Colon (tissue), 2 donors: ENCODE measurements around the gene CABLES1.
"Not testable (repeated sequence)": the region's sequence is repeated elsewhere in the genome, so short reads cannot be mapped to it uniquely, and the experiment has no call there.

ENCODE experiments used
- FAIRE-seq: peaks from 2 replicates; lab custom pipeline; 2012; peaks lifted over from hg19 to GRCh38; lab: Jason Lieb, UNC
- donor health status: control.
- donor health status: control.

Gene CABLES1

DNA sequence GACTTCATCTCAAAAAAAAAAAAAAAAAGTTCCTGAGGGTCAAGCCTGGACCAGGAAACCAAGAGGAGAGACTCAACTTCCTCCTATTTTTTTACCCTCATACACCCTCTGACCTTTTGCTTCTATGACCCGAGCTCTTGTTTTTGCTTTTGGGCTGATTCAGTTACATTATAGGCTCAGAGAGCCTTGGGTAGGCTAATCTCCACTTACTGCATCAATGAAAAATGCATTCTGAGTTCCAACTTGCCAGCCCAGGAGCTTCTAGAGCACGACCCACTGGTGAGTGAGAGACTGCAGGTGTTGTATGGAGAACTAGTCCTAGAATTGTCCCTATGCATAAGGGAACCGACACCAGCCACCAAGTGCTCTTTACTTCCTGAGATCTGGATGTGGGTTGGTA, 91.1 kb downstream of the CABLES1 start:
- FAIRE-seq = no peak

DNA sequence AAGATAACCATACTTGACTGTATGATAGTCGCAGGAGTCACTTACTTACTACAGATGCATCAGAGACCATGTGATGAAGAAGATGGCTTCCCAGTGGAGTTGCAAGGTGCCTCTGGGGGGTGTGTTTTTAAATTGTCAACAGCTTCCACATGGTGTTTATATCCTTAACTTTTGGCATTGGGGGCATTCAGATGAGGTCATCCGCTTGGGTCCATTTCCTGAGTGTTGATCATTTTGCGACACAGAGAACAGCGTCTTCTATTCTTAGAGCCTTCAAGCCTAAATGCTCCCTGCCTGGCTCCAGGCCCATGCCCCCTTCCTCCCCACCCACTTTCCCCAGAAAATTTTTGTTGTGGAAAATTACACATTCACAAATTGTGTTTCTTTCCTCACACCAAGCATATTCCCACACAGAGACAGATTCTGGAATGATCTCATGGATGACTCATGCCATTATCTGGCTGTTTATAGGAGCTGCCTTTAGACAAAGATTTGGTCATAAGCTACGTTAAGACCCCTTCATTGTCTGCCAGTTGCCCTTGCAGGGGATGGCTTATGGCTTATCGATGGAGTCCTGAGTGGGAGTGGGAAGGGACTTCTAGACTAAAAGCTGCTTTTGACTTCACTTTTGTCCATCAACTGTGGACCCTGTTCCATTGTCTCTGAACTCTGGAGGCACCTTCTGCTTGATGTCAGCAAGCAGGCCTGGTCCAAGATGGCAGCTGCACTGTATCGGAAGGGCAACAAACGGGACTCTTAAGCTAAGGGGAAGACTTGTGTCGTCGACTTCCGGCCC, 91.8 kb downstream of the CABLES1 start:
- FAIRE-seq = no peak

DNA sequence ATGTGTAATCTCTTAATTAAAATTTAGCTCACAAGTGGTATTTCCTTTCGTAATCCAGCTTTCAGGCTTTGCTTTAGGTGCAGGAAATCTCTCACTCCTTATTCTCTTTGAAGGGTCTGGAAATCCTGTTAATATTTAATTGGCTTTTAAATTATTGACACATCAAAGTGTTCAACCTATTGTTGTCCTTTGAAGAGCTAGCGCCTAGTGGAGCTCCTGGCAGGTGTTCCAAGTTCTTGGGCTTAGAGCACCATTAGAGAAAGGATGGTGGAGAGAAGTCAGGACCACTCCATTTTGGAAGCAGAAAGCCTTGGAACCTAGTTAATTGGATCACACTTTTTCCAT, 92.4 kb downstream of the CABLES1 start:
- FAIRE-seq = no peak

DNA sequence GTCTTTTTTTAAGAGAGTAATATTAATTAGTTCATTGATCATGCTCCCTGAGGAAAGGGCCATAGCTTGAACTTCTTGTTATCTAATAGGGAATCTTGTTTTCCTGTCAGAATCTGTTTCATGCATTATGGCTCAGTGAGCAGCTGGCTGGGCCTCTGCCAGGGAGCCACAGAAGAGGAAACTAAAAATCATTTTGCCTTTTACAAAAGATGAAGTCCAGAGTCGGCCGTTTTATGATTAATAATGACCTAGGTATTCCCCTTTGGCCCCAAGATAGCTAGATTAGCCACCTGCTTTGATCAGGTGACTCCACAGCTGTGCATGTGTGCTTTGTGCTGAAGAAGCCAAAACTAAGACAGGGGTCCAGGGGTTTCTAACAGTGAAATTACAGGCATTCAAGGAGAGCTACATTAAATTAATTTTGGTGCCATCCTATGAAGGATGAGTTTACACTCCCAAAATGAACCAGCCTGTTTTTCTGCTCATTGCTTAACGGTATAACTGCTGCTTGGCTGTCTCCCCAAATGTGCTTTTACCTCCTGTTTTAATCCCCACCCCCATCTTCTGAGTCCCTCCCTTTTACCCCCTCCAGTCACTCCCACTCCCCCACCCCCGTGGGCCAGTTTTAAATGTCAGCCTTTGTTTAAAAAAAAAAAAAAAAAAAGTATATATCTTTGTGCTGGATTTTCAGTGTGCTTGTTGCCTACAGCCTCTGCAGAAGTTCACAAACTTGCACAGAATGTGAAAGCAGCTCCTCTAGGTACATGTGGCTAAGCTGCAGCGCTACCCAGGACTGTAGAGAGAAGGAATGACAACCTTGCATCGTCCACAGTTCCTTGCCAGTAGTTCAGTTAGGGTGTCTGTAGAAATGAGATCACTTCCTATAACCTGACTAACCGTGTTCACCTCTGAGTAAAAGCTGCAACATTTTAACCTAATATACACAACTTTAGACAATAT, 93.1 kb downstream of the CABLES1 start:
- FAIRE-seq = no peak

DNA sequence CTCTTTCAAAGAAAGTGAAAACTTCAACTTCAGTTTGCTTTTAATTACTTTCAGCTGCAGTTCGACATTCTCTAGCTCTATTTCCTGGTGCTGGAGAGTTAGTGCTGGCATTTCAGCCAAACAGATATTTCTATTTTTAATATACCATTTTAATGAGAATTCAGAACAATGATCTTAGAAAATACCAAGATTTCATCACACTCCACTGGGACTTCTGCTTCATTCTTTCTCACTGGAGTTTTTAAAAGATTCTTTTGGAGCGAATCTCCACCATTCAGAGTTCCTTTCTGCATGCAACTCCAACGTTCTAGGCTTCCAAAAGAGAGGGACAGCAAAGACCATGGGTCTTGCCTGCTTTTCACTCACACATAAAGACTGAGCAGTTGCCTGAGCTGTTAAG, 94.2 kb downstream of the CABLES1 start:
- FAIRE-seq = no peak

DNA sequence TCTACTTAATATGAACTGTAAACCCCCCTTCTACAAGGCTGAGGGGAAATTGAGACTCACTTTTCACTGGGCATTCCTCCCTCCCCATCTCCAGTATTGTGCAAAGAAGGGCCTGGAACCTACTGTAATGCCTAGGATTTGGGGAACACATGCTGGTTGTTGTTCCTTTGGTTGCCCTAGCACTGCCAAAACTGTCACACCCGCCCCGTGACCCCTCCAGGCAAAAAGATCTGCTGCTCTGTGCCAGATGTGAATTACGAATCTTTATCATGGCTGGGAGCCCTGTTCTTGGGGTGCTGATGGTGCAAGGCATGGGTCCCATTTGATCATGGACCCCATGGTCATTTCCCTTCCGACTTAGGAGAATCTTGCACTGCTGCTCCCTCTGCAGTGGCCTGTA, 95.4 kb downstream of the CABLES1 start:
- no peak for FAIRE-seq

DNA sequence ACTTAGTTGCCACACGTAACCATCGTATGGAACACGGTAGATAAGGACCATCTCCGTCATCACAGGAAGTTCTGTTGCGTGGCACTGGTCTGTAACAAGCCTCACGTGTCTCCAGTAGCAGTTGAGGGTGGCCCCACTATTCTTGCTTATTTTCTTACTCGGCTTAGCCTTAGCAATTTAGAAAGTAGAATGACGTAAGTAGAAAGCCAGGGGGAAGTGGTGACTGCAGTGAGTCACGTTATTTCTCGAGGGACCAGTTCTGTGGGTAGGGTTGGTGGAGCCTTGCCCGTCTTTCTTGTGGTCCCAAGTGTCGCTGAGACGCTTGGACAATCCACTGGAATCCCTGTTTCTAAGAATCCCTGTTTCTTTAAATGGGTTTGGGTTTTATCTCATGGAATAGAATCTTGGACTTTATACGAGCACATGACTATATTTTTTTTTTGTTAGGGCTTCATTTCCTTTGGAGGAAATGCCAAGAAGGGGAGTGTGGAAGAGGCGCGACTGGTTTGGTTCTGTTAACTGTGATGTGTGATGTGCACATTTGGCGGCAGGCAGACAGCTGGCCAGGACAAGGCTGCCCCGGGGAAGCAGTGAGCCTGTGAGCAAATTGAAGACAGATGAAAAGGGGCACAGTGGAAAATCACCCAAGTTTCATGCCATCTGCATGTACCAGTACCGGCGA, 96.2 kb downstream of the CABLES1 start:
- no peak for FAIRE-seq

DNA sequence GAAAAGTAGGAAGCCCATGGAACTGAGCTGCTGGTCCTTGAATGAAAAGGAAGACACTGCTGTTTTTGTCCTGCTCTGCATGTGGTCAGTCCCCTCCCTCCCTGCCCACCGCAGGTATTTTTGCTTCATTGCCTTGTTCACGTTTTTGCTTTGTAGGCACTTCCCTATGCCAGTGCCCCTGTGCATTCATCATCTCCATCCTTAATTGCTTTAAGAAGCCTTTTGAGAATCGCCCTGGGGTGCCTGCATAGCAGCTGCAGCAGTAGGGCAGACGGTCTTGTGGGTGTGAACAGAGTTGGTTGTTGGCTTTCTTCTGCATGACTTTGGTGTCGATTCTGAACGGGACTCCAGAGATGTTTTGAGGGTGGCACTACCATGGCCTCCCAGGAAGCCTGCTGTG, 97.0 kb downstream of the CABLES1 start:
- no peak for FAIRE-seq

DNA sequence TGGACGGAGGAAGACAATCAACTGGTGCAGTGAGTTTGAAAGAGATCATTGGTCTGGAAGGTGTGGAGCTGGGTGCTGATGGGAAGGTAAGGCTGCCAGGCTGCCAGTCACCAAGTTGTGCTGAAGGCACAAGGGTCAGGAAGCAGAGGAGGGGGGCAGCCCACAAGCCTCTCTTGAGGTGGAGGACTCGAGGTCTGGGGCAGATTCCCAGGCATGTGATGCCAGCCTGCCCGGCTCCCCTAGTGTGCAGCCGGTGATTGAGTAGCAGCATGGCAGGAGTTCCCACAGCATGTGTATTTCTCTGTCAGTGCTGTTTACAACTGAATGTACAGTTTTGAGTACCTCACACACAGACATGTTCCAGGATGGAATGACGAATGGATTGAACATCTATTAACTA, 99.3 kb downstream of the CABLES1 start:
- FAIRE-seq = no peak

DNA sequence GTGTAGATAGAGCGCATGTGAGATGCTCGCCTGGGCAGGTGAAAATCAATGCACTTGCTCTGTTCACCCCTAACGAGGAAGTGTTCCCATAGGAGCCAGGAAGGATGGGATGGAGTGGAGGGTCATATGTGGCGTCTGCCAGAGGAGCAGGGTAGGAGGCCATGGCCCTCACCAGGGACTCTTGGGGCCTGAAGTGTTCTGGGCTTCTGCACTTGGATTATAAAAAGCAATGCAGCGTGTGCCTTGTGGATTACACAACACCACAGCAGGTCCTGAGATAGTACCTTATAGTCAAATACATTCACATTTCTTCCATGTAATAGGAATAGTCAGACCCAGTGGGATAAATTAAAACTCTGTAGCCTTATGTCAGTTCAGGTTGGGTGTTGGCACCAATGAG, 100.1 kb downstream of the CABLES1 start:
- no peak for FAIRE-seq

DNA sequence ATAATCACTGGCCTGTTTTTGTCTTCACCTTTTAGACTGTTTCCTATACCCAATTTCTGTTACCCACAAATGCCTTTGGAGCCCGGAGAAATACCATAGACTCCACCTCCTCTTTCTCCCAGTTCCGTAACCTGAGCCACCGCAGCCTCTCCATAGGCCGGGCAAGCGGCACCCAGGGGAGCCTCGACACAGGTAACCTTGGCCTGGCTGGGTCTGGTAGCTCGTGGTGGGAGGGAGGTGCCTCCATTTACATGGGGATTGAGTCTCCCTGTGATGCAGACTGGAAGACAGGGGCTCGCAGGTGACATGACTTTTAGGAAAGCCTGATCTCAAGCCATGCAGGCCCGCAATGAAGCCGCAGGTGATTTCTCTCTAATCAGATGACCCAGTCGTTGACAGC, 100.6 kb downstream of the CABLES1 start:
- FAIRE-seq = no peak

DNA sequence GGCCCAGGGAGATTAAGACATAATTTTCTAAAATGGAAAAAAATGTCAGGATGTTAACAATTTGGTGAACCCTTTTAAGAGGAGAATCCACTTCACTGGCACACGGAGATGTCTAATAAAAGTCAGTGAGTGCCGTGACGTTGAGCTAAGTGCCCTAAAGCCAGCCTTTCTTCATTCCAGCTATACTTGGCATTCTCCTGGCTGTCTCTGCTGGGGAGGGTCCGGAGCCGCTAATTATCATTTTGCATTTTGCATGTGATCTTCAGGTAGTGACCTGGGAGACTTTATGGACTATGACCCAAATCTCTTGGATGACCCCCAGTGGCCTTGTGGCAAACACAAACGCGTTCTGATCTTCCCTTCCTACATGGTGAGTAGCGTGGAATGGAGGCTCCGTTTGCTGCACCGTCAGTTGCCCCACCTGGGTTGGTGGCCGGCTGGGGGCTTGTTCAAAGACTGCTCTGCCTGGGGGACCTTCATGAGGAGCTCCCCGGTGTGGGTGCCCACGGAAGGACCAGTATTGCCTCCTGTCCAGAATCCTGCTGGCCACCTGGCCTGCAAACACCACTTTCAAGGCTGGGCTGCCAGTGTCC, 101.7 kb downstream of the CABLES1 start:
- FAIRE-seq = no peak

DNA sequence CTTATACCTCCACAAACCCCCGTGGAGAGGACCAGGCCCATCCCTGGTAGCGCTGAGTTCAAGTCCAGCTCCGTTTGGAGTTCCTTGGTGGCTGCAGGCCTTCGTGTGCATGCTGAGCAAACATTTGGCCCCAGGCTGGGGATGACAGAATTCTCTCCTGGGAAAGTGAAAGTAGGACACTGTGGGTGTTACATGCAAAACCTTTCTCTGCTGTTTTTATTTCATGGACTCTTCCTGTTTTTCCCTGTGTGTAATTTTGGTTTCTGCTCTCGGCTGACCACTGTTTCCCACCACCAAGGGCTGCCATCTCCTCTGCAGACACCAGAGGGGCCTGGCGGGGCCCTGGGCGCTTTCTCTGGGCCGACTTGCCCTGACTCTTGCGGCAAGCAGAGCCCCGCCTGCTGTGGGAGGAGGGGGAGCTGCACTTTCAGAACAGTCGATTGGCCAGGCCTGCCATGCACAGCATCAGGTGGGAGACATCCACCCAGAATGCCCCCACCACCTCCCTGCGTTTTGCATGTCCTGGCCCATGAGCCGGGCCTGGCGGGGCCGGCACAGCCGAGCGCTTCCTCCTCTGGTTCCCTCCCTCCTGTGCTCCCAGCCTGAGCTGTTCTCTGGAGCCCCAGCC, 102.4 kb downstream of the CABLES1 start:
- no peak for FAIRE-seq

DNA sequence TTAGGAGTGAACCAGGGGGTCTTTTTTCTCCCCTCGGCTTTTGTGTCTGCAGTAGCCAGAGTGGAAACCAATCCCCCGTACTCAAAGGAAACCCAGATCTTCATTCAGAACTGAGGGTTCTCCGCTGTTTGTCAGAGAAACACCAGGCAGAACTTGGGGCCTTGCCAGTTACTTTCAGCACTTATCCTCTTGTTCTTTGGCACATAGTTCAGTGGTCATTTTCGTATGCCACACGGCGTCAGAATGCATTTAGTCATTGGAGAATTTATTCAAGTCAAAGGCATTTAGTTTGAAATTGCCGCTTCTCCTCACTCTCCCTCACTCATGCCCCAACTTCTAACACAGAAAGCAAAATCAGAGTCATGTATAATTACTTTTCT, 102.9 kb downstream of the CABLES1 start:
- FAIRE-seq = no peak

DNA sequence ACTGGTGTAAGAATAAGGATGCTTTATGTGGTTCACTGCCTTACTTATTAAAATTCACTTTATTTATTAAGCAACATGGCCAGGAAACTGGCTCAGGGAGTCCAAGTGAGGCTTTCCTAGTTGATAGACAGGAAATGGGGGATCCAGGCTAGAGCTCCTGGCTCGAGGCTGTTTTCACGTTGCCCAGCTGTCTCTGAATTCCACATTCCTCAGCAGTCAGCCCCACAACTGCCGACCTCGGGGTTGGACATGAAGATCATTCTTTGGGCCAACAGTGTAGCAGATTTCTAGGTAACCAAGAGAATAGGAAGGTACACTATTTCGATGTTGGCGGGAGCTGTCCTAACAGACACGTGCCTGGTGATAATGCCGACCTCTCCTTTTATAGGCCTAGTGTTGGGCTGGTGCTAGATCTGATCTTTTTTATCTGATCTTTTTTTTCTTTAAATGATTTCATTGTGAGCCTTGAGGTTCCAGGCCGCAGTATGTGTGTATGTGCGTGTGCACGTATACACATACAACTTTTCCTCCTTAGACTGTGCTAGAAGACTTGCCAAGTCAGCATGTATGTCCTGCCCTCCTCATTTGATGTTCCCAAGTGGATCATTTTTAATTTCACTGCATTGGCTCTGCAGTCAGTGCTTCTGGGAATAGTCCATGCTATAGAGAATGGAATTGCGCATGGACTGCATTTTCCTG, 103.5 kb downstream of the CABLES1 start:
- no peak for FAIRE-seq

DNA sequence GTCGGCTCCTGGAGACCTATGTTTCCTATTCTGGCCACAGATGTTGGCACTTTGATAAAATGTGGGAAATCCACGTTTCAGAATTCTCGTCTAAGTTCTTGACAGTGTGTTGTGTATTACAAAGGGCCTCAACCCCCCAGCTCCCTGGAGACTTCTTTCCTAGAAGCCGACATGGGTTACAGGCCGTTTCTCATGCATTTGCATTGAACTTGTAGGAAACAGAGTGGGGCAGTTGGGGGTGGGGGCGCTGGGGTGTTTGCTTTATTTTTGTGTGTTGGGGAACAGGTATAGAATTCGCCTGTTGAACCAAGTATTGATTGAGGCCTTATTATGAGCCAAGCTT, 104.0 kb downstream of the CABLES1 start:
- no peak for FAIRE-seq

DNA sequence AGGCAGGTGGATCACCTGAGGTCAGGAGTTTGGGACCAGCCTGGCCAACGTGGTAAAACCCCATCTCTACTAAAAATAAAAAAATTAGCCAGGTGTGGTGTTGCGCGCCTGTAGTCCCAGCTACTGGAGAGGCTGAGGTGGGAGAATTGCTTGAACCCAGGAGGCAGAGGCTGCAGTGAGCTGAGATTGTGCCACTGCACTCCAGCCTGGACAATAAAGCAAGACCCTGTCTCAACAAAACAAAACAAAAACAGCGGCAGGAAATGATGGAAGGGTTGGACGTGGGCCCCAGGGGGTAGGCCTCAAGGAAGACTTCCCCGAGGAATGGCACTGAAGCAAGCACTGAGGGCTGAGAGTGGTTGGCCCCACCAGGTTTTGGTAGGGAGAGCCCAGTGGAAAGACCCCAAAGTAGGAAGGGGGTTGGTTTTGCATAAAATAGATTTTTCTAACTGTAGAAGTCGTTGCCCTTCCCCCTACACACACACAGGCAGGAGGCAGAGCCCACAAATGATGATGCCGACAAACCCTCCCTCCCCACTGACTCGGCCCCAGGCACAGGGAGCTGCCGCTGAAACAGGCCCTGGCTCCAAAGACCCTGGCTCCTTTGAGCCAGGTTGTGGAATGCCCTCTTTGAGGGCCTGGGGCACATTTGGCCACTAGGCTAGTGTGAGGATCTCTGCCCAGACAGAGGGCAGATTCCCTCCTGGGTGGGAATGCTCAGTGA, 104.8 kb downstream of the CABLES1 start:
- no peak for FAIRE-seq

DNA sequence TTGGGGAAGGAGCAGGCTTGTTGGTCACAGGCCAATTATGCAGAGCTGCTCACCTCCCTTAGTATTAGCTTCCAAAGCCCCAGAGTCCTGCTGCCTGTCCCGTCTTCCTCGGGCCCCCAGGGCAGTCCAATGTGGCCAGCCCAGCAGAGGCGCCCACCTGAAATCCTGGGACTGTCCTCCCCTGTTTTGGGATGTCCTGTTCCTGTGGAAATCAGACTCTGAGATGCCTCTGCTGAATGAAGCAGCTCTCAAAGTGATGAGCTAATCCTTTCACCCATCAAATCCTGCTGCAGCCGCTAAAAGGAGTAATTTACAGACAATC, 105.3 kb downstream of the CABLES1 start:
- FAIRE-seq = no peak

DNA sequence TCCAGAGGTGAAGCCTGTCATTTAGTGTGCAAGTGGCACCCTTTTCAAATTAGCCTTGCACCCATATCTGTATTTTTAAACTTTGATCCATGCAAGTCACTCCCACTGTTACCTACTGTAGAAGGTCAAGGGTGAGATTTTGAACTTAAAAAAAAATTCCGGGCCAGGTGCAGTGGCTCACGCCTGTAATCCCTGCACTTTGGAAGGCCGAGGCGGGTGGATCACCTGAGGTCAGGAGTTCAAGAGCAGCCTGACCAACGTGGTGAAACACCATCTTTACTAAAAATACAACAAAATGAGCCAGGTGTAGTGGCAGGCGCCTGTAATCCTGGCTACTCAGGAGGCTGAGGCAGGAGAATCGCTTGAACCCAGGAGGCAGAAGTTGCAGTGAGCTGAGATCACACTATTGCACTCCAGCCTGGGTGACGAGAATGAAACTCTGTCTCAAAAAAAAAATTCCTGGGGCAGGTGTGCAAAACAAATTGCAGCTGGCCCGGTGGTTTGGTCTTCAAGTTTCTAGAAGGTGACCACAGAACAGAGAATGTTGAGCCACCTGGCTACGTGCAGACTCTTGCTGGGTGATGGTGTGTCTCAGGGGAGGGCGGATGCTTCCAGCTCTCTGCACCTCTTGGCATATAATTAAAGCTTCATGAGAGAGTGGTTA, 106.7 kb downstream of the CABLES1 start:
- not testable (repeated sequence) for FAIRE-seq

DNA sequence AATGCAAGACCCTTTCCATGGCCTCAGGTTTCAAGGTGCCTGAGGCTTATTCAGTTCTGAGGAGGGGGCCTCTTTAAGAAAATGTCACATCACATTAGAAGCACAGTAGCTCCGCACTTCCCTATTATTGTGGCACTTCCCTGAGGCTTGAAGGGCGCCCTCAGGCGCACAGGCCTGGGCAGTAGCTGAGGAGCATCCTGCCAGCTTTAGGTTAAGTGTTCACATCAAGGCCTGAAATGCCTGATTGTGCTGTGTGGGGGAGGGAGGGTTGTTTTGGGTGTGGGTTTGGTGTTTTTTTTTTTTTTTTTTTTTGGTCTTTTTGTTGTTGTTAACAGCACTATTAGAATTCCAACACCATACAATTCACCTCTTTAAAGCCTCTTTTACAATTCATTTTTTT, 107.9 kb downstream of the CABLES1 start:
- FAIRE-seq = no peak
